ENCODE data around the gene MAGI2.

GRCh38 chr7:78683566-78683965, 769.9 kb downstream of the MAGI2 start:
- TF ChIP-seq CTCF (IDR thresholded peaks at IDR 0.05): no peak
- TF ChIP-seq POLR2A (IDR thresholded peaks at IDR 0.05): no peak
- TF ChIP-seq EP300 (IDR thresholded peaks at IDR 0.05): no peak
- TF ChIP-seq POLR2AphosphoS5 (IDR thresholded peaks at IDR 0.05): no peak

All from suprapubic skin (tissue), 4 donors.